Measurements from ENCODE around the gene IL1RN. TPM values are rescaled to one million over a fixed set of nuclear protein-coding genes. Genes with fewer than 3 reads are reported as not detected.
A peak's percentile ranks its signal among the peaks of the same experiment; 100 is the strongest.

The IL1RN gene
- total RNA-seq: 1 to 10 TPM; 2.1 to 4.0 TPM

GRCh38 chr2:113126845-113127645 lies at the start of gene IL1RN:
Gene IL1RN (plus strand): TSS chr2:113127598. CDS start chr2:113127625, 27 bp downstream.
- no peaks in the 10 kb centered on the region for H3K36me3 Mint-ChIP-seq
- H3K27me3 Mint-ChIP-seq: peaks cover 13% of the 10 kb centered on the region
- no peak within 1 kb of the TSS for H3K27ac Mint-ChIP-seq
- DNase-seq: no peak
- no peaks in the 10 kb centered on the region for H3K9me3 Mint-ChIP-seq
- H3K4me1 Mint-ChIP-seq: peaks cover 17% of the 10 kb centered on the region
- no peak within 1 kb of the TSS for H3K4me3 Mint-ChIP-seq
- POLR2A ChIA-PET: no interaction called here
- no peak for ATAC-seq (ENCODE audit: low read depth)

GRCh38 chr2:113077921-113078320 lies 49.5 kb upstream of the IL1RN start:
- Mint-ChIP-seq H3K9me3 (no peaks in the 10 kb centered on the region), H3K36me3 (no peaks in the 10 kb centered on the region), H3K27ac (no peak overlapping the region), H3K4me3 (no peak overlapping the region), H3K4me1 (peaks cover 21% of the 10 kb centered on the region), H3K27me3 (peaks cover 8% of the 10 kb centered on the region)
- DNase-seq: no peak
- no peak for ATAC-seq (ENCODE audit: low read depth)
- POLR2A ChIA-PET: no interaction called here

GRCh38 chr2:113078350-113078839 lies 49.0 kb upstream of the IL1RN start:
- Mint-ChIP-seq H3K27me3 (peaks cover 11% of the 10 kb centered on the region), H3K4me3 (no peak overlapping the region), H3K4me1 (peaks cover 22% of the 10 kb centered on the region), H3K27ac (no peak overlapping the region), H3K36me3 (no peaks in the 10 kb centered on the region), H3K9me3 (no peaks in the 10 kb centered on the region)
- DNase-seq (no peak), ATAC-seq (ENCODE audit: low read depth) (no peak)
- POLR2A ChIA-PET: no interaction called here

- H3K4me1 Mint-ChIP-seq: peaks cover 19% of the 10 kb centered on the region
- no peaks in the 10 kb centered on the region for H3K9me3 Mint-ChIP-seq
- H3K27me3 Mint-ChIP-seq: peaks cover 12% of the 10 kb centered on the region
- no peak overlapping the region for H3K27ac Mint-ChIP-seq
- POLR2A ChIA-PET: no interaction called here
- no peak overlapping the region for H3K4me3 Mint-ChIP-seq
- ATAC-seq (ENCODE audit: low read depth): no peak
- no peaks in the 10 kb centered on the region for H3K36me3 Mint-ChIP-seq
- DNase-seq: no peak
Measured at GRCh38 chr2:113079131-113079530, 48.3 kb upstream of the IL1RN start.

GRCh38 chr2:113080134-113080533 lies 47.3 kb upstream of the IL1RN start:
- H3K4me3 Mint-ChIP-seq: no peak overlapping the region
- DNase-seq (peak; percentile 67), ATAC-seq (ENCODE audit: low read depth) (peak; percentile 41)
- peaks cover 14% of the 10 kb centered on the region for H3K27me3 Mint-ChIP-seq
- H3K4me1 Mint-ChIP-seq: peaks cover 10% of the 10 kb centered on the region
- POLR2A ChIA-PET: interaction anchor here (0.6 to 1.2 kb wide), 3 partner anchors 95 to 123 kb away, joined by 4 to 5 read pairs (median 4); no protein-coding TSS in a partner anchor
- no peak overlapping the region for H3K27ac Mint-ChIP-seq
- no peaks in the 10 kb centered on the region for H3K9me3 Mint-ChIP-seq
- no peaks in the 10 kb centered on the region for H3K36me3 Mint-ChIP-seq

GRCh38 chr2:113081488-113082210 lies 45.7 kb upstream of the IL1RN start:
- DNase-seq: no peak
- no peak for ATAC-seq (ENCODE audit: low read depth)
- H3K27me3 Mint-ChIP-seq: peaks cover 20% of the 10 kb centered on the region
- H3K4me1 Mint-ChIP-seq: peaks cover 6% of the 10 kb centered on the region
- POLR2A ChIA-PET: no interaction called here
- H3K36me3 Mint-ChIP-seq: no peaks in the 10 kb centered on the region
- no peak overlapping the region for H3K4me3 Mint-ChIP-seq
- H3K9me3 Mint-ChIP-seq: no peaks in the 10 kb centered on the region
- no peak overlapping the region for H3K27ac Mint-ChIP-seq

GRCh38 chr2:113083296-113083695 lies 44.1 kb upstream of the IL1RN start:
- POLR2A ChIA-PET: no interaction called here

GRCh38 chr2:113084249-113085000 lies 43.0 kb upstream of the IL1RN start:
- Mint-ChIP-seq H3K4me3 (no peak overlapping the region), H3K27ac (no peak overlapping the region), H3K27me3 (peaks cover 20% of the 10 kb centered on the region), H3K9me3 (no peaks in the 10 kb centered on the region), H3K4me1 (peaks cover 1% of the 10 kb centered on the region), H3K36me3 (no peaks in the 10 kb centered on the region)
- peak; percentile 68 for ATAC-seq (ENCODE audit: low read depth)
- POLR2A ChIA-PET: no interaction called here
- no peak for DNase-seq

More at GRCh38 chr2:113083296-113083695, 44.1 kb upstream of the IL1RN start:
- Mint-ChIP-seq H3K27ac (no peak overlapping the region), H3K9me3 (no peaks in the 10 kb centered on the region), H3K4me1 (peaks cover 1% of the 10 kb centered on the region), H3K36me3 (no peaks in the 10 kb centered on the region), H3K27me3 (peaks cover 22% of the 10 kb centered on the region), H3K4me3 (no peak overlapping the region)
- ATAC-seq (ENCODE audit: low read depth) (no peak), DNase-seq (no peak)

- no peaks in the 10 kb centered on the region for H3K36me3 Mint-ChIP-seq
- ATAC-seq (ENCODE audit: low read depth) (no peak), DNase-seq (no peak)
- peaks cover 1% of the 10 kb centered on the region for H3K4me1 Mint-ChIP-seq
- H3K27me3 Mint-ChIP-seq: peaks cover 20% of the 10 kb centered on the region
- POLR2A ChIA-PET: no interaction called here
- H3K27ac Mint-ChIP-seq: no peak overlapping the region
- no peak overlapping the region for H3K4me3 Mint-ChIP-seq
- no peaks in the 10 kb centered on the region for H3K9me3 Mint-ChIP-seq
Measured at GRCh38 chr2:113085542-113085941, 41.9 kb upstream of the IL1RN start.

GRCh38 chr2:113088213-113088992 lies 39.0 kb upstream of the IL1RN start:
- POLR2A ChIA-PET: interaction anchor here (0.7 kb wide), 1 partner anchor 13 kb away, joined by 6 read pairs; no protein-coding TSS in a partner anchor
- no peak overlapping the region for H3K27ac Mint-ChIP-seq

GRCh38 chr2:113089916-113090315 lies 37.5 kb upstream of the IL1RN start:
- H3K36me3 Mint-ChIP-seq: no peaks in the 10 kb centered on the region
- H3K4me3 Mint-ChIP-seq: no peak overlapping the region
- peaks cover 3% of the 10 kb centered on the region for H3K9me3 Mint-ChIP-seq
- POLR2A ChIA-PET: no interaction called here
- DNase-seq: no peak
- no peak overlapping the region for H3K27ac Mint-ChIP-seq
- peak; percentile 61 for ATAC-seq (ENCODE audit: low read depth)
- no peaks in the 10 kb centered on the region for H3K4me1 Mint-ChIP-seq
- peaks cover 13% of the 10 kb centered on the region for H3K27me3 Mint-ChIP-seq

More at GRCh38 chr2:113088213-113088992, 39.0 kb upstream of the IL1RN start:
- DNase-seq (no peak), ATAC-seq (ENCODE audit: low read depth) (no peak)
- Mint-ChIP-seq H3K36me3 (no peaks in the 10 kb centered on the region), H3K4me3 (no peak overlapping the region), H3K9me3 (peaks cover 1% of the 10 kb centered on the region), H3K27me3 (peaks cover 11% of the 10 kb centered on the region), H3K4me1 (no peaks in the 10 kb centered on the region)

GRCh38 chr2:113091231-113091896 lies 36.0 kb upstream of the IL1RN start:
- Mint-ChIP-seq H3K27ac (no peak overlapping the region), H3K4me1 (no peaks in the 10 kb centered on the region), H3K27me3 (peaks cover 5% of the 10 kb centered on the region), H3K4me3 (no peak overlapping the region), H3K36me3 (peaks cover 3% of the 10 kb centered on the region), H3K9me3 (peaks cover 6% of the 10 kb centered on the region)
- ATAC-seq (ENCODE audit: low read depth): no peak
- POLR2A ChIA-PET: no interaction called here
- DNase-seq: no peak

All from activated naive CD8-positive, alpha-beta T cell treated with anti-CD3 and anti-CD28 coated beads, Interleukin-2, amount 10 ng/mL, durations not matched to agents 7 days and 5 days (primary cell).